ENCODE measurements around the gene RDH8. TPM values are rescaled to one million over a fixed set of nuclear protein-coding genes. Genes with fewer than 3 reads are reported as not detected.
A peak's percentile ranks its signal among the peaks of the same experiment; 100 is the strongest.

RDH8 gene
- total RNA-seq, 2 experiments from 2014 or later = not detected

DNA sequence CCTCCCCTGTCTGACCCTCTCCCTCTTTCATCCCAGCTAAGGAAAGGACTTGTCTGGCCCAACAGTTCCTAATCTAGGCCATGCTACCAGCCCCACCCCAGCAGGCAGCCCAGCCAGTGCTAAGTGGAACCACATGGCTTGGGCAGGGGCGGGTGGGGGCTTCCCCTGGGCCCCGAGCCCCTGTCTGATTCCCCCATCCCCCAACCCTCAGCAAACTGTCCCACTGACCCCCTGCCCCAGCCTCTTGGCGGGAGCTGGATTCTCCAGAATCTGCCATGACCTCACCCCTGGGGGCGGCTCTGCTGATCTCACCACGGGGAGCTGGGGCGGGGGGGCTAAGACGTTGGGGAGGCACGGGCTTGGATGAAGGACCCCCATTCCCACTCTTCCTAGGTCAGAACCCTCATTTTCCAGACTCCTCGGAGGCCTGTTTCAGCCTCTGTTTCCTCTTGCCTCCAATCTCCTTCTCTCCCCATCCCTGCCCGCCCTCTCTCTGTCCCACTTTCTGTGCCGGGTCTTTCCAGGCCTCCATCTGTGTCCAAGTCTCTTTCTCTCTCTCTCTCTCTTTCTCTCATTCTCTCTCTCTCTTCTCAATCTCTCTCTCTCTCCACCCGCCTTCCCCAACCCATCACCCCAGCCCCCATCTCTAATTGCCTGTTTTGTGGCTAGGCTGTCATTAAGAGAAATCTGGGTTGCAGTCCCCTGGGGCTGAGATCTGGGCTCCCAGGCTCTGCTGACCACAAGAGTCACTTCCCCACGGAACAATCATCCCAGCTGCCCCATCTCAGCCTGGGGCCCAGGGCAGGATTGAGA is 5.7 kb upstream of the RDH8 start:
- H3K9me3 Mint-ChIP-seq = no peaks in the 10 kb centered on the region
- ChIA-PET POLR2A (no interaction called here), CTCF (interaction anchor here (1.1 kb wide), 1 partner anchor 64 kb away, joined by 3 read pairs; no protein-coding TSS in a partner anchor)
- H3K27ac Mint-ChIP-seq = peak overlapping the region; percentile 3
- peaks cover 49% of the 10 kb centered on the region for H3K27me3 Mint-ChIP-seq
- H3K4me1 Mint-ChIP-seq (ENCODE audit: low read depth) = peaks cover 28% of the 10 kb centered on the region
- intact Hi-C loops (cut with micrococcal nuclease) = no loop called here
- DNase-seq = no peak
- H3K36me3 Mint-ChIP-seq = no peaks in the 10 kb centered on the region
- no peak overlapping the region for H3K4me3 Mint-ChIP-seq

GRCh38 chr19:10008184-10008765 is 5.0 kb upstream of the RDH8 start:
- ChIA-PET CTCF (interaction anchor here (0.6 to 1.6 kb wide), 3 partner anchors 8 to 47 kb away, joined by 3 to 11 read pairs (median 3); no protein-coding TSS in a partner anchor), POLR2A (no interaction called here)
- peaks cover 28% of the 10 kb centered on the region for H3K4me1 Mint-ChIP-seq (ENCODE audit: low read depth)
- H3K9me3 Mint-ChIP-seq = no peaks in the 10 kb centered on the region
- DNase-seq = no peak
- no peaks in the 10 kb centered on the region for H3K36me3 Mint-ChIP-seq
- no peak overlapping the region for H3K4me3 Mint-ChIP-seq
- no peak overlapping the region for H3K27ac Mint-ChIP-seq
- intact Hi-C loops (cut with micrococcal nuclease) = no loop called here
- H3K27me3 Mint-ChIP-seq = peaks cover 50% of the 10 kb centered on the region

- Mint-ChIP-seq H3K9me3 (no peaks in the 10 kb centered on the region), H3K4me3 (no peak overlapping the region), H3K4me1 (ENCODE audit: low read depth) (peaks cover 25% of the 10 kb centered on the region), H3K27ac (no peak overlapping the region), H3K27me3 (peaks cover 55% of the 10 kb centered on the region), H3K36me3 (no peaks in the 10 kb centered on the region)
- no peak for DNase-seq
- ChIA-PET POLR2A (no interaction called here), CTCF (interaction anchor here (0.6 to 1.6 kb wide), 3 partner anchors 8 to 188 kb away, joined by 3 to 11 read pairs (median 4); no protein-coding TSS in a partner anchor)
- intact Hi-C loops (cut with micrococcal nuclease) = no loop called here
These were observed 3.5 kb upstream of the RDH8 start for GRCh38 chr19:10009714-10010224.

DNA sequence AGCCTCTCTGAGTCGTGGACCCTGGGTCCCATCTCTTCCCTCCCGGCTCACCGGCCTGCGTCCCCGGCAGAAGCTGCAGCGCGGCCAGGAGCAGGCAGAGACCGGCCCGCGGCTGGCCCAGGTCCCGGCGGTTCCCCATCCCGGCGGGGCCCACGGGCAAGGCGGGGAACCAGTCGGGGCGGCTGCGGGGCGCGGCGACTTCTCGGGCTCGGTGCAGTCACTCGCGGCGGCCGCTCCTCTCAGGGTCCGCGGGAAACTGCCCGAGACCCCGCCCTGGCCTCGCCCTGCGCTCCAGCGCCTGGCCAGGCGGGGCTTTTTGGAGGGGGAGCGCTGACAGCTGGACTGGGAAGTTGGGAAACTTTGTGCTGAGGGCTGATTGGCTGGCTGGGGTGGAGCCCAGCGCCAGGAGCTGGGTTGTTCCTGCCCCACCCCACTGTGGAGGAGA is 3.0 kb upstream of the RDH8 start, which contains the start of gene COL5A3:
COL5A3 (minus strand) TSS at position 258 of the 445 bp plus-strand sequence; CDS start at position 139, 119 bp downstream.
- H3K4me1 Mint-ChIP-seq (ENCODE audit: low read depth) = peaks cover 24% of the 10 kb centered on the region
- ChIA-PET CTCF (interaction anchor here (0.6 to 2.2 kb wide), 3 partner anchors 9 to 188 kb away, joined by 3 to 8 read pairs (median 4); no protein-coding TSS in a partner anchor), POLR2A (no interaction called here)
- H3K27me3 Mint-ChIP-seq = peaks cover 52% of the 10 kb centered on the region
- intact Hi-C loops (cut with micrococcal nuclease) = no loop called here
- H3K36me3 Mint-ChIP-seq = no peaks in the 10 kb centered on the region
- no peak within 1 kb of the TSS for H3K4me3 Mint-ChIP-seq
- no peaks in the 10 kb centered on the region for H3K9me3 Mint-ChIP-seq
- DNase-seq = no peak
- H3K27ac Mint-ChIP-seq = no peak within 1 kb of the TSS

- Mint-ChIP-seq H3K9me3 (no peaks in the 10 kb centered on the region), H3K4me1 (ENCODE audit: low read depth) (peaks cover 24% of the 10 kb centered on the region), H3K27me3 (peaks cover 51% of the 10 kb centered on the region), H3K36me3 (no peaks in the 10 kb centered on the region), H3K4me3 (no peak overlapping the region), H3K27ac (no peak overlapping the region)
- intact Hi-C loops (cut with micrococcal nuclease) = no loop called here
- ChIA-PET POLR2A (no interaction called here), CTCF (interaction anchor here (1.0 to 2.2 kb wide), 2 partner anchors 10 to 17 kb away, joined by 4 to 8 read pairs; no protein-coding TSS in a partner anchor)
- no peak for DNase-seq
These were observed 2.3 kb upstream of the RDH8 start for GRCh38 chr19:10010939-10011338.

DNA sequence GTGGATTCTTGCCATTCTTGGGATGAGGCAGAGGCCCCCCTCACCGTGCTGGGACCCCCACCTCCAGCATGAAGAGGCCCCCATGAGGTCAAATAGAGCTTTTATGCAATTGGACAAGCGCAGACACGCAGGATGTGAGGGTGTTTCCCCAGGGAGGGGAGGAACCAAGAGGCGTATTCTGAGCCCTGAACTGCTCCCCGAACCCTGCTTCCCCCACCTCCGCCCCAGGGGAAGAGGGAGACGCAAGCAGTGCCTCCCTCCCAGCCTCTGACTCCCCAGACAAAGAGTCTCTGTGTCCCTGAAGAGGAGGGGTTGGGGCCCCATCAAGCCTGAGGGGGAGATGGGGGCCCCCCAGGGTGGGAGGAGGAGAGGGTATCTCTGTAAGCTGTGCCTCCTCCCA is 1.3 kb upstream of the RDH8 start:
- Mint-ChIP-seq H3K4me3 (no peak overlapping the region), H3K27ac (no peak overlapping the region), H3K27me3 (peaks cover 47% of the 10 kb centered on the region), H3K4me1 (ENCODE audit: low read depth) (peaks cover 13% of the 10 kb centered on the region), H3K36me3 (no peaks in the 10 kb centered on the region), H3K9me3 (no peaks in the 10 kb centered on the region)
- DNase-seq = no peak
- ChIA-PET POLR2A (no interaction called here), CTCF (interaction anchor here (2.2 to 3.4 kb wide), 2 partner anchors 11 to 16 kb away, joined by 8 to 10 read pairs; no protein-coding TSS in a partner anchor)
- intact Hi-C loops (cut with micrococcal nuclease) = no loop called here

DNA sequence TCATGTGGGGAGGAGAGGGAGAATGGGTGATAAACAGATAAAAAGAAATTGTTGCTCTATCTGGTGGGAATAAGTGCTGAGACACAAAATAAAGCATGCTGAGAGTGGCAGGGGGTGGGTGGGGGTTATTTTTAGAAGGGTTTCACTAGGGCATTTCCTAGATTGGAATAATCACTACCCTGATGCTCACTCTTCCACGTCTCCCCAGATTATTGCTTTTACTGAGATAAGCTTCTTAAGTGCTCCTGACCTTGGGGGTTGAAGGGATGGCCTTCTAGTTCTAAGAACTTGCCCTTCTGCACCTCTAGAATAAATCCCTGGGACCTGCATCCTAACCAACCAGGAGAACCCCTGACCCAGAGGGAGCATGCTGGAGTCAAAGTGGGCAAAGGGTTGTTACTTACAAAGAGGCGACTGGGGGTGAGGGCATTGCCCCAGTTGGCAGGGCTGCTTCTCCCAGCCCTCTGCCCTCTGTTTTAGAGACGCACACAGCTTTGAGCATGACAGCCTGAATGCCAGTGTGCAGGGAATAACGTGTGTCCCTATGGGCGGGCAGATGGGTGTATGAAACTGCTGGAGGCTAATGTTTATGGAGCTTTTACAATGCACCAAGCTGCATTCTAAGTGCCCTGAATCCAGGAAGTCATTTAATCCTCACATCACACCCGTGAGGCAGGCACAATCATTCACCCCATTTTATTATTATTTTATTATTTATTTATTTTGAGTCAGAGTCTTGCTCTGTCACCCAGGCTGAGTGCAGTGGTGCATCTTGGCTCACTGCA is 743 bp downstream of the RDH8 start:
- ChIA-PET POLR2A (no interaction called here), CTCF (interaction anchor here (3.4 to 4.1 kb wide), 2 partner anchors 13 to 14 kb away, joined by 10 to 18 read pairs; no protein-coding TSS in a partner anchor)
- Mint-ChIP-seq H3K4me1 (ENCODE audit: low read depth) (peaks cover 9% of the 10 kb centered on the region), H3K4me3 (no peak overlapping the region), H3K27me3 (peaks cover 32% of the 10 kb centered on the region), H3K9me3 (no peaks in the 10 kb centered on the region), H3K36me3 (no peaks in the 10 kb centered on the region), H3K27ac (no peak overlapping the region)
- DNase-seq = no peak
- intact Hi-C loops (cut with micrococcal nuclease) = no loop called here

- ChIA-PET CTCF (interaction anchor here (1.0 to 4.1 kb wide), 3 partner anchors 9 to 18 kb away, joined by 6 to 18 read pairs (median 13); no protein-coding TSS in a partner anchor), POLR2A (no interaction called here)
- no peak overlapping the region for H3K4me3 Mint-ChIP-seq
- intact Hi-C loops (cut with micrococcal nuclease) = no loop called here
- H3K27me3 Mint-ChIP-seq = peaks cover 17% of the 10 kb centered on the region
- no peak overlapping the region for H3K27ac Mint-ChIP-seq
- DNase-seq = no peak
- H3K36me3 Mint-ChIP-seq = no peaks in the 10 kb centered on the region
- H3K9me3 Mint-ChIP-seq = no peaks in the 10 kb centered on the region
- peaks cover 4% of the 10 kb centered on the region for H3K4me1 Mint-ChIP-seq (ENCODE audit: low read depth)
These were observed 5.0 kb downstream of the RDH8 start for GRCh38 chr19:10018263-10018662.

GRCh38 chr19:10018786-10019185 is 5.5 kb downstream of the RDH8 start:
- intact Hi-C loops (cut with micrococcal nuclease) = no loop called here
- Mint-ChIP-seq H3K27ac (no peak overlapping the region), H3K9me3 (no peaks in the 10 kb centered on the region), H3K4me3 (no peak overlapping the region), H3K4me1 (ENCODE audit: low read depth) (peaks cover 4% of the 10 kb centered on the region), H3K36me3 (no peaks in the 10 kb centered on the region), H3K27me3 (peaks cover 13% of the 10 kb centered on the region)
- no peak for DNase-seq
- POLR2A ChIA-PET = no interaction called here
- CTCF ChIA-PET = interaction anchor here (1.0 to 3.2 kb wide), 3 partner anchors 9 to 19 kb away, joined by 3 to 13 read pairs (median 6); no protein-coding TSS in a partner anchor

DNA sequence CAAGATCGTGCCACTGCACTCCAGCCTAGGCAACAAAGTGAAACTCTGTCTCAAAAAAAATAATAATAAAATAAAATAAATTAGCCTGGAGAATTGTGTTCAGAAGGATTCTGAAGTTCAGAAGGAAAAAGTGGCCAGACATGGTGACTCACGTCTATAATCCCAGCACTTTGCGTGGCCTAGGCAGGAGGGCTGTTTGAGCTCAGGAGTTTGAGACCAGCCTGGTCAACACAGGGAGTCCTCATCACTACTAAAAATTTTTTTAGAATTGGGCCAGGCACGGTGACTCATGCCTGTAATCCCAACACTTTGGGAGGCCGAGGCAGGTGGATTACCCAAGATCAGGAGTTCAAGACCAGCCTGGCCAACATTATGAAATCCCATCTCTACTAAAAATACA is 6.0 kb downstream of the RDH8 start:
- POLR2A ChIA-PET = no interaction called here
- Mint-ChIP-seq H3K27ac (no peak overlapping the region), H3K27me3 (peaks cover 9% of the 10 kb centered on the region), H3K4me3 (no peak overlapping the region), H3K36me3 (no peaks in the 10 kb centered on the region), H3K9me3 (no peaks in the 10 kb centered on the region), H3K4me1 (ENCODE audit: low read depth) (peaks cover 4% of the 10 kb centered on the region)
- CTCF ChIA-PET = interaction anchor here (1.0 to 3.2 kb wide), 3 partner anchors 8 to 19 kb away, joined by 3 to 13 read pairs (median 6); no protein-coding TSS in a partner anchor
- no peak for DNase-seq
- intact Hi-C loops (cut with micrococcal nuclease) = no loop called here

- Mint-ChIP-seq H3K36me3 (no peaks in the 10 kb centered on the region), H3K27ac (no peak overlapping the region), H3K27me3 (peaks cover 9% of the 10 kb centered on the region), H3K9me3 (no peaks in the 10 kb centered on the region), H3K4me1 (ENCODE audit: low read depth) (peaks cover 4% of the 10 kb centered on the region), H3K4me3 (no peak overlapping the region)
- intact Hi-C loops (cut with micrococcal nuclease) = no loop called here
- no peak for DNase-seq
- ChIA-PET POLR2A (no interaction called here), CTCF (interaction anchor here (0.6 to 3.3 kb wide), 3 partner anchors 20 to 90 kb away, joined by 3 to 21 read pairs (median 7); no protein-coding TSS in a partner anchor)
These were observed 7.6 kb downstream of the RDH8 start for GRCh38 chr19:10020851-10021250.
